ENCODE data around the gene NDUFAF8.

DNA sequence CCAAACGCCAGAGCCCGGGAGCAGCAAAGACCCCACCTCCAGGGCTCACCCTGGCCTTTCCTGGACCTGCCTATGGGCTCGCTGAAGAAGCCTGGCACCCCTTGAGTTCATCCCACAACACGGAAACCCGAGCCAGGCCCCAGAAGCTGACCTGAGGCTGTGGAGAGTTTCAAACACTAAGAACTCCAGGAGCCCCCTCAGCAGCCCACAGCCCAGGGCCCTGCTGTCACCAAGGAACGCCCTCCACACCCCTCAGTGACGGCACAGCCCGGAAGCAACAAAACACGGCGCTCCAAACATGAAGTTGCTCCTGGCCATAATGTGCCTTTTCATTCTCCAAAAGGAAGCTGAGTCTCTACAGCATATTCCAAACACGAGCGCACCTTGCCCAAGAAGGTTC lies 46.8 kb downstream of the NDUFAF8 start:
- TF ChIP-seq CTCF (IDR thresholded peaks at IDR 0.05) = no peak
- no peak for TF ChIP-seq EZH2 (IDR thresholded peaks at IDR 0.05; ENCODE audit: borderline replicate concordance, insufficient read depth, low read depth, low read length, poor library complexity, severe bottlenecking)

All from B cell (primary cell).